ENCODE measurements around the gene TTYH1. TPM values are rescaled to one million over a fixed set of nuclear protein-coding genes. Genes with fewer than 3 reads are reported as not detected.

Gene TTYH1
- total and polyA plus RNA-seq, 2 experiments from 2014 or later = 1.1 TPM; not detected in 1

GRCh38 chr19:54435551-54436016, 20.3 kb downstream of the TTYH1 start:
- H3K4me1 ChIP-seq (ENCODE audit: low read depth) = peaks cover 9% of the 10 kb centered on the region

GRCh38 chr19:54436031-54436523, 20.8 kb downstream of the TTYH1 start:
- H3K27me3 ChIP-seq = no peaks in the 10 kb centered on the region
- H3K4me3 ChIP-seq = no peak overlapping the region
- H3K27ac ChIP-seq = no peak overlapping the region
- TF ChIP-seq CTCF (IDR thresholded peaks at IDR 0.05; ENCODE audit: low read depth, low read length) = no peak
- H3K4me1 ChIP-seq (ENCODE audit: low read depth) = peaks cover 9% of the 10 kb centered on the region
- H3K9me3 ChIP-seq (ENCODE audit: low read depth) = no peaks in the 10 kb centered on the region
- peak in 1 of 2 donors; percentile 23 for DNase-seq (ENCODE audit: low read depth in 1 of 2, low spot score in 1 of 2)
- no peaks in the 10 kb centered on the region for H3K36me3 ChIP-seq

More at GRCh38 chr19:54435551-54436016, 20.3 kb downstream of the TTYH1 start:
- no peak overlapping the region for H3K27ac ChIP-seq
- no peak overlapping the region for H3K4me3 ChIP-seq
- no peaks in the 10 kb centered on the region for H3K27me3 ChIP-seq
- DNase-seq (ENCODE audit: low read depth in 1 of 2, low spot score in 1 of 2) = no peak
- TF ChIP-seq CTCF (IDR thresholded peaks at IDR 0.05; ENCODE audit: low read depth, low read length) = no peak
- H3K9me3 ChIP-seq (ENCODE audit: low read depth) = no peaks in the 10 kb centered on the region
- no peaks in the 10 kb centered on the region for H3K36me3 ChIP-seq

- H3K27ac ChIP-seq = no peak overlapping the region
- TF ChIP-seq CTCF (IDR thresholded peaks at IDR 0.05; ENCODE audit: low read depth, low read length) = no peak
- H3K9me3 ChIP-seq (ENCODE audit: low read depth) = no peaks in the 10 kb centered on the region
- no peak for DNase-seq (ENCODE audit: low read depth in 1 of 2, low spot score in 1 of 2)
- no peaks in the 10 kb centered on the region for H3K27me3 ChIP-seq
- peaks cover 9% of the 10 kb centered on the region for H3K4me1 ChIP-seq (ENCODE audit: low read depth)
- no peaks in the 10 kb centered on the region for H3K36me3 ChIP-seq
- H3K4me3 ChIP-seq = no peak overlapping the region
Observed at GRCh38 chr19:54436628-54437252, 21.5 kb downstream of the TTYH1 start.

GRCh38 chr19:54439174-54439851, 24.0 kb downstream of the TTYH1 start:
- DNase-seq (ENCODE audit: low read depth in 1 of 2, low spot score in 1 of 2) = peak; percentile 61 to 70
- Histone ChIP-seq H3K36me3 (no peaks in the 10 kb centered on the region), H3K27ac (no peak overlapping the region), H3K4me1 (ENCODE audit: low read depth) (peaks cover 9% of the 10 kb centered on the region), H3K4me3 (no peak overlapping the region), H3K27me3 (no peaks in the 10 kb centered on the region), H3K9me3 (ENCODE audit: low read depth) (no peaks in the 10 kb centered on the region)
- peak; percentile 65 for TF ChIP-seq CTCF (IDR thresholded peaks at IDR 0.05; ENCODE audit: low read depth, low read length)

GRCh38 chr19:54440641-54441040, 25.4 kb downstream of the TTYH1 start:
- H3K4me3 ChIP-seq = no peak overlapping the region
- TF ChIP-seq CTCF (IDR thresholded peaks at IDR 0.05; ENCODE audit: low read depth, low read length) = no peak
- H3K9me3 ChIP-seq (ENCODE audit: low read depth) = no peaks in the 10 kb centered on the region
- DNase-seq (ENCODE audit: low read depth in 1 of 2, low spot score in 1 of 2) = no peak
- H3K27me3 ChIP-seq = no peaks in the 10 kb centered on the region
- no peaks in the 10 kb centered on the region for H3K36me3 ChIP-seq
- peaks cover 5% of the 10 kb centered on the region for H3K4me1 ChIP-seq (ENCODE audit: low read depth)
- H3K27ac ChIP-seq = no peak overlapping the region
